Fibroblast of skin of left biceps (primary cell): ENCODE data around the gene TSTD2.

ENCODE experiments used
- DNase-seq, 2 experiments: peaks; one replicate each; pipeline ENCODE4 v3.0.0-alpha.2; 2013; ENCODE audit warnings: low read depth in 2 of 2

Gene TSTD2

GRCh38 chr9:97562542-97562941 is 70.6 kb downstream of the TSTD2 start:
- no peak for DNase-seq

GRCh38 chr9:97561501-97561900 is 71.7 kb downstream of the TSTD2 start:
- DNase-seq = no peak

GRCh38 chr9:97560851-97561250 is 72.3 kb downstream of the TSTD2 start:
- DNase-seq = no peak

GRCh38 chr9:97560154-97560553 is 73.0 kb downstream of the TSTD2 start:
- no peak for DNase-seq

- DNase-seq = no peak
These were observed 74.1 kb downstream of the TSTD2 start for GRCh38 chr9:97559111-97559514.

- DNase-seq = no peak
These were observed 74.5 kb downstream of the TSTD2 start for GRCh38 chr9:97558701-97559101.

- DNase-seq = no peak
These were observed 75.5 kb downstream of the TSTD2 start for GRCh38 chr9:97557606-97558095.

GRCh38 chr9:97556721-97557605 is 76.2 kb downstream of the TSTD2 start:
- DNase-seq = no peak

- no peak for DNase-seq
These were observed 77.0 kb downstream of the TSTD2 start for GRCh38 chr9:97556036-97556720.

- no peak for DNase-seq
These were observed 78.0 kb downstream of the TSTD2 start for GRCh38 chr9:97555164-97555563.

GRCh38 chr9:97554566-97555075 is 78.5 kb downstream of the TSTD2 start:
- no peak for DNase-seq

- DNase-seq = no peak
These were observed 79.3 kb downstream of the TSTD2 start for GRCh38 chr9:97553841-97554240.

GRCh38 chr9:97553141-97553540 is 80.0 kb downstream of the TSTD2 start:
- no peak for DNase-seq

- no peak for DNase-seq
These were observed 81.9 kb downstream of the TSTD2 start for GRCh38 chr9:97551308-97551707.

- DNase-seq = no peak
These were observed 82.8 kb downstream of the TSTD2 start for GRCh38 chr9:97550386-97550785.
